Tongue (tissue), 2 donors: ENCODE data around the gene PLCZ1. TPM values are rescaled to one million over a fixed set of nuclear protein-coding genes. Genes with fewer than 3 reads are reported as not detected.
"Not testable (repeated sequence)": the region's sequence is repeated elsewhere in the genome, so short reads cannot be mapped to it uniquely, and the experiment has no call there.

Source experiments
- DNase-seq: peaks from one replicate; pipeline ENCODE4 v3.0.0-alpha.2; 2015
- total RNA-seq: library from RNA; depleted of rRNA; stranded (reverse); fragments of >200 nt; gene quantifications from one replicate; pipeline ENCODE4 v1.2.3, GENCODE V29; 2014

The PLCZ1 gene
- total RNA-seq: not detected

GRCh38 chr12:18737819-18738218 lies at the start of gene PLCZ1, which contains the start of gene CAPZA3:
Gene PLCZ1, minus strand, starts transcription at chr12:18738012. Its CDS starts 641 bp downstream, at chr12:18737371.
Gene CAPZA3, plus strand, starts transcription at chr12:18738119. Its CDS starts 150 bp downstream, at chr12:18738269.
- DNase-seq: no peak

GRCh38 chr12:18785465-18785864 lies 47.7 kb upstream of the PLCZ1 start:
- not testable (repeated sequence) for DNase-seq

GRCh38 chr12:18782827-18783226 lies 45.0 kb upstream of the PLCZ1 start:
- no peak for DNase-seq

- not testable (repeated sequence) for DNase-seq
Measured at GRCh38 chr12:18766479-18766878, 28.7 kb upstream of the PLCZ1 start.

- no peak for DNase-seq
Measured at GRCh38 chr12:18755341-18755740, 17.5 kb upstream of the PLCZ1 start.

- DNase-seq: no peak
Measured at GRCh38 chr12:18754124-18754707, 16.4 kb upstream of the PLCZ1 start.

DNA sequence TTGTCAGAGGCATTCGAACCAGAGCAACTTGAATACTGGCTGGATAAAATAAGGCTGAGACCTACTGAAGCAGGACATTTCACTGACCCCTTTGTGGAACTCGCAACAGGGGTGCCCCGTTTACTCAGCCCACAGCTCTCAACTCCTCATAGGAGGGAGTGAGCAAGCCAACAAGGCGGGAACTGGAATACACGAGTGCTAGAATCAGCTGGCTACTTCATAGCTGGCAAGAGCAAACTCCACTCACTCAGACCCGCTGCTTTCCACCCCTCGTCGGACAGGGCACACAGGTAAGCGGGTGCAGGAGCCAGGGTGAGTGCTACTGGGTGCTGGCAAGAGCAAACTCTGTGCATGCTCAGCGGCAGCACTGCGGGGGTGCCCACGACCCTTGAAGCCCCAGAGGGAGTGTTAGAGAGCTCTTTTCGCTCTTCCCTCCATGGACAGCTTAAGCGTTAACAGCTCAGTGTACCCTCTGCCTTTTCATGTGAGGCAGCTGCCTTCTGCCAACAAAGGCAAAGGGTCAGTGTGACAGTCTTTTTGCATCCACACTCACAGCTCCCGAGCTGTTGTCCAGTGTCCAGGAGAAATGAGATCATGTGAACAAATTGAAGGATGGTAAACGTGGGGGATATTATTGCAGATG lies 15.8 kb upstream of the PLCZ1 start:
- DNase-seq: peak; percentile 31

GRCh38 chr12:18752947-18753346 lies 15.1 kb upstream of the PLCZ1 start:
- peak; percentile 13 for DNase-seq

GRCh38 chr12:18752280-18752920 lies 14.6 kb upstream of the PLCZ1 start:
- peak; percentile 4 for DNase-seq

DNA sequence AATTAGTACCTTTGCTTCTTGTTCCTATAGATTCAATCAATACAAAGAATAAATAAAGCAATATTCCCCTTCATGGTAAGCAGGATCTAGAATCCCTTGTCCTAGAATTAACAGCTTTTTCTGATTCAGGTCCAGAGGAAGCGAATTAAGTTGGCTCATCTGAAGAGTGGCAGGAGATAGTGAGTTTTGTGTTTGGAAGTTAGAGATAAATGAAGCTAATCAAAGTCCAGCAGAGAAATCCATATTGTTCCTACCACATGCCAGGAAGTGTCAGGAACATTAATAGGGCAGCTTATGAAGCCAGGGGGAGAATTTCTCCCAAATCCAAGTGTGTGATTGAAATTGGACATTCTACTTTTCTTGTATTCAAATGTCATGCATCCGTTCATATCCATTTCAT lies 14.1 kb upstream of the PLCZ1 start:
- no peak for DNase-seq

GRCh38 chr12:18750085-18750484 lies 12.3 kb upstream of the PLCZ1 start:
- DNase-seq: no peak

- no peak for DNase-seq
Measured at GRCh38 chr12:18749386-18749957, 11.7 kb upstream of the PLCZ1 start.

DNA sequence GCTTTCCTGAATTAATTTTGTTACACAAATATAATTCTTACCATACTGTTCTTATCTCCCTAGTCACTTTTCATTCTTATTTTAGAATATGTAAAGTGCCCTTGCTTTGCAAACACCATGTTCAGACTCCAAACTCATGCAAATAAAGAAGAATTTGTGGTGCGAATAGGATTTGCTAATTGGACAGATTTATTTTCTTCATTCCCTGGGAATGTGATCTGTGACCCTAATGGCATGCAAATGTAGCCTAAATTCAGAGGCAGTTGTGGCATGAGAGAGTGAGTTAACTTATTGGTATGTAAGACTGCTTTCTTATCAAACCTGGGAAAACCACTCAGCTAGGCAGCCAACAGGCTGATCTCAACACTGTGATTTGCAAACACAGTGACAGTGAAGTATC lies 10.1 kb upstream of the PLCZ1 start:
- DNase-seq: no peak

GRCh38 chr12:18731156-18731555 lies 6.7 kb downstream of the PLCZ1 start:
- no peak for DNase-seq

DNA sequence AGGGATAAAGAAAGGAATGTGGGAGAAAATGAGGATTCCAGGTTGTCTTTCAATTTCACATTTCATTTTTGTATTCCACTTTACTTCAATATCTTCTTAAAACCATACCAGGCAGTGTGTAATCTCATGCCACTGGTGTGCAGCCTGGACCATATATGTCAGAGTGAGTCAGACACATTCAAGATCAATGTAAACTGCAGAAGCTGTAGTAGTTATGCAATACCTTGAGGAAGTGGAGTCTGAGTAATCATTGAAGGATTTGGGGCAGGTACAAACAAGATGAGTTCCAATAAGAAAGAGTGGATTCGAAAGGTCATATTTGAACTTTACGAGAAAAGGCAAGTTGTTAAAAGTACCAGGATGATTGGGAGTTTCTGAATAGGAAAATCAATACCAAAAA lies 14.1 kb downstream of the PLCZ1 start:
- no peak for DNase-seq

DNA sequence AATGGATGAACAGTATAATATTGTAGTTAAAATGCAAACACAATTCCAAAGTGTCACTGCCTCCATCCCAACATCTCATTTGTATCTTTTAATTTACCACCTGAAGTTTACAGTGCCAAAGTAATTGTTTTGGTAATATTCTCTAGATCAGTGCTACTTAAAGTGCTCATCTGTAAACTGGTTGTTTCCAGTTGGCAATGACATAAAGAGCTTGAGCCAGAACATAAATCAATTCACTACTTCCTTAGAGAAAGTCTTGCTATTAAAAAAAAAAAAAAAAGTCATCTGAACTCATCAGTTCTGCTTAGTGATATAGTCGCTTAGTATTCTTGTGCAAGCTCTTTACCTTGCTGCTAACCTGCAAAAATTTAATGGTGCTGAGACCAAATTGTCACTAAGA lies 16.4 kb downstream of the PLCZ1 start:
- no peak for DNase-seq

DNA sequence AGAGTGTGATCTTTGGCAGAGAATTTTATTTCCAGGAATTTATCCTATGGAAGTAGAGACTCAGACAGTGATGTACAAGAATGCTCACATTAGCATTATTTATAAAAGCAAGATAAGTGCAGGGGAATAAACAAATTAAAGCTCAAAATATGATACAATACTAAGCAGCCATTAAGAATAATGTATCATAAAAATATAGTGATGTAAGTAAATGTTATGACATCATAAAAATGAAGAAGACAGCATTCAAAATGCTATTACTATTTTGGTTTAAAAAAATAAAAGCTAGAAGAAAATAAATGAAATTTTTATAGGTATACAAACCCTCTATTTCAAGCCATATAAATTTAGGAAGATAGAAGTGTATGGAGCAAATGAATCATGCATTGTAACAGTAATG lies 17.1 kb downstream of the PLCZ1 start:
- DNase-seq: no peak

- DNase-seq: no peak
Measured at GRCh38 chr12:18719922-18720510, 17.8 kb downstream of the PLCZ1 start.

DNA sequence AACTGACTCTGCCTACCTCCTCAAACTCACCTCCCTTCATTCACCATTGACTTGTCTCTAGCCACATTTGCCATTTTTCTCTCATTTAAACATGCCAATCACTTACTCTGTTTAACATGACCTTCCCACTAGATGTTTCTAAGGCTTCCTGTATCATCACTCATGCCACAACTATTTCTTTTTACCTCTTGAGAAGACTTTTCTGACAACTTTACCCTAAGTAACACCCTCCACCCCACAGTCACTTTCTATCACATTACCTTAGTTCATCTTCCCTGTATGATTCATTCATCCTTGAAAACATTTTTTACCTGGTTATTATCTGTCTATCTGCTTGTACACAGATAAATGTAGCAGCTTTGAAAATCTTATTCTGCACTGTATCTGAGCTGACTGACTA lies 19.4 kb downstream of the PLCZ1 start:
- DNase-seq: no peak

DNA sequence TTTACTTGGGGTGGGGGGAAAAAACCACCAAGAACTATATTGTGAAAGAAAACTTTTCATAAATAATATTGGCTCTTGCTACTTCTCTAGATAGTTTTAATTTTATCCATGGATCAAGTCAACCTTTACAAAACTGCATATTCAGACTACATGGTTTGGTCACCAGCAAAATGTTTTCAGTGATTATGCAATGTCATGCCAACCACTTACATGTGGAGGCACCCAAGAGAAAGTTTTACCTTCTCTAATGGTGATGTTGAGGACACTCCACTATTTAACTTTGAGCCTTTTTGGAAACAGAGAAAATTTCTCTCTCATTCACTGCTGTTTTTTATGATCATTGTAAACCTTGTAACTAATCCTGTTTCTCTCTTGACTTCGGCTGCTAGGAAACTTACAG lies 21.6 kb downstream of the PLCZ1 start:
- no peak for DNase-seq

DNA sequence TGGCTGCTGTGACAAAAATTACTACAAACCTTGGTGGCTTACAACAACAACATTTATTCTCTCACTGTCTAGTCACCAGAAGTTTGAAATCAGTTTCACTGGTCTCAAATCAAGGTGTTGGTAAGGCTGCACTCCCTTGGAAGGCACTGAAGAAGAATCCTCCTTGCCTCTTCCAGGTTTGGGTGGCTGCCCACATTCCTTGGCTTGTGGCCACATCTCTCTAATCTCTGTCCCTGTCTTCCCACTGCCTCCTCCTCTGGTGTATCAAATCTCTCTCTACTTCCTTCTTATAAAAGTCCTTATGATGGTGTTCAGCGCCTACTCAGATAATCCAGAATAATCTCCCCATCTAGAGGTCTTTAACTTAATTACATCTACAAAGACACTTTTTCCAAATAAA lies 31.0 kb downstream of the PLCZ1 start:
- DNase-seq: no peak

GRCh38 chr12:18703911-18704310 lies 33.9 kb downstream of the PLCZ1 start:
- no peak for DNase-seq

GRCh38 chr12:18703321-18703720 lies 34.5 kb downstream of the PLCZ1 start:
- DNase-seq: peak; percentile 6
